NB4 (cell line): ENCODE measurements around the gene CBX1.
"Not testable (repeated sequence)": the region's sequence is repeated elsewhere in the genome, so short reads cannot be mapped to it uniquely, and the experiment has no call there.

Experiments
- DNase-seq: peaks from one replicate; pipeline ENCODE4 v3.0.0; 2010; ENCODE audit warnings: low read depth
- H3K4me3 ChIP-seq: one replicate; pipeline ENCODE4 v1.5.1; 2011; ENCODE audit warnings: mild to moderate bottlenecking, low read depth, low read length, moderate library complexity
- MAX ChIP-seq: IDR thresholded peaks from 2 replicates; pipeline ENCODE4 v1.6.1; 2011; ENCODE audit warnings: low read depth, low read length
- MYC ChIP-seq: IDR thresholded peaks from 2 replicates; pipeline ENCODE4 v1.6.1; 2011; ENCODE audit warnings: low read depth, low read length
- POLR2A ChIP-seq: IDR thresholded peaks from 2 replicates; pipeline ENCODE4 v1.6.1; 2011; ENCODE audit warnings: mild to moderate bottlenecking; ENCODE audit not compliant: insufficient read length; ENCODE audit errors: extremely low read depth
- TF ChIP-seq, protein P1 (sequence below): IDR thresholded peaks from one replicate; pipeline ENCODE4 v1.5.1; 2012; ENCODE audit warnings: low read depth, low read length

Gene CBX1

GRCh38 chr17:48071654-48072053 lies 29.6 kb downstream of the CBX1 start:
- no peak for DNase-seq
- TF ChIP-seq MAX (no peak), MYC (no peak), POLR2A (no peak)
- TF ChIP-seq, protein P1, sequence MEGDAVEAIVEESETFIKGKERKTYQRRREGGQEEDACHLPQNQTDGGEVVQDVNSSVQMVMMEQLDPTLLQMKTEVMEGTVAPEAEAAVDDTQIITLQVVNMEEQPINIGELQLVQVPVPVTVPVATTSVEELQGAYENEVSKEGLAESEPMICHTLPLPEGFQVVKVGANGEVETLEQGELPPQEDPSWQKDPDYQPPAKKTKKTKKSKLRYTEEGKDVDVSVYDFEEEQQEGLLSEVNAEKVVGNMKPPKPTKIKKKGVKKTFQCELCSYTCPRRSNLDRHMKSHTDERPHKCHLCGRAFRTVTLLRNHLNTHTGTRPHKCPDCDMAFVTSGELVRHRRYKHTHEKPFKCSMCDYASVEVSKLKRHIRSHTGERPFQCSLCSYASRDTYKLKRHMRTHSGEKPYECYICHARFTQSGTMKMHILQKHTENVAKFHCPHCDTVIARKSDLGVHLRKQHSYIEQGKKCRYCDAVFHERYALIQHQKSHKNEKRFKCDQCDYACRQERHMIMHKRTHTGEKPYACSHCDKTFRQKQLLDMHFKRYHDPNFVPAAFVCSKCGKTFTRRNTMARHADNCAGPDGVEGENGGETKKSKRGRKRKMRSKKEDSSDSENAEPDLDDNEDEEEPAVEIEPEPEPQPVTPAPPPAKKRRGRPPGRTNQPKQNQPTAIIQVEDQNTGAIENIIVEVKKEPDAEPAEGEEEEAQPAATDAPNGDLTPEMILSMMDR, result no peak
- H3K4me3 ChIP-seq, result no peak overlapping the region

DNA sequence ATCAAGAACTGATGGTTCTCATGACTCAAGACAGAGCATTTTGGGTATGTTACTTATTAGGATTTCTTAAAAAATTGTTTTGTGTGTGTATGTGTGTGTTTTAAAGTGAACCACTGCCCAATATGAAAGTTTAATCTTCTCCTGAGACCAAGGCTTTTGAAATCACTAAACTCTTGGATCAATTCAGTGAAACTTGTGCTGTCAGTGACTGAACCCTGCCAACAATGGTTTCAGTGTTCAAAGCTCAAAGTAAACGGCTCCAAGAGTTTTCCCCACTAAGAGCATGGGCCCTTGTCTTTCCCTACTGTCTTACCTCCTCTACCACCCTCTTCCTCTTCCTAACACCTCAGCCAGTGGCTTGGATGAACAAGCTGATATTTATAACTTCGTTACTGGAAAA lies 31.1 kb downstream of the CBX1 start:
- H3K4me3 ChIP-seq, result no peak overlapping the region
- DNase-seq, result no peak
- no peak for TF ChIP-seq POLR2A
- no peak for TF ChIP-seq MYC
- TF ChIP-seq, protein P1, result no peak
- TF ChIP-seq MAX, result no peak

- TF ChIP-seq, protein P1, result peak; percentile 20
- no peak for TF ChIP-seq POLR2A
- no peak overlapping the region for H3K4me3 ChIP-seq
- peak; percentile 21 for DNase-seq
Measured at GRCh38 chr17:48068491-48068961, 32.8 kb downstream of the CBX1 start.

DNA sequence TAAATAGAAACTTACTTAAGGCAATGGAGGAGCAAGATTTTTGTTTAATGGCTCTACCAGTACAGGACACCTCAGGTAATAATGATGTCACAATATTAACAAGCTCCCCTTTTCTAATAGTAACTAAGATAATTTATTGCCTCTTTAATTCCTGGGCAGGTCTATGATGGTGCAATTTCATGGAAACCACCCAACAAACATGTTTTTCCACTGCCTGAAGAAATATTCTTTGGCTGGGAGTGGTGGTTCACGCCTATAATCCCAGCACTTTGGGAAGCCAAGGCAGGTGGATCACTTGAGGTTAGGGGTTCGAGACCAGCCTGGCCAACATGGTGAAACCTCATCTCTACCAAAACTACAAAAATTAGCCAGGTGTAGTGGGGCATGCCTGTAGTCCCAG lies 33.5 kb downstream of the CBX1 start:
- not testable (repeated sequence) for DNase-seq, H3K4me3 ChIP-seq

DNA sequence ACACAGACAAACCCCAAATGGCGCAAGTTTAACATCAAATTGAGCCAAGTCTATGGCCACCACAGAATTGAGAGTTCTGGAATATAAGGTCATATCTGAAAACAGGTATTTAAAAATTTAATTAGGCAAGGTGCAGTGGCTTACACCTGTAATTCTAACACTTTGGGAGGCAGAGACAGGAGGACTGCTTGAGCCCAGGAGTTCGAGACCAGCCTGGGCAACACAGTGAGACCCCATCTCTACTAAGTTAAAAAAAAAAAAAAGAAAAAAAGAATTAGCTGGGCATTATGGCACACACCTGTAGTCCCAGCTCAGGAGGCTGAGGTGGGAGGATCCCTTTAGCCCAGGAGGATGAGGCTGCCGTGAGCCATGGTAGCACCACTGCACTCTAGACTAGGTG lies 34.0 kb downstream of the CBX1 start:
- no peak for DNase-seq
- no peak overlapping the region for H3K4me3 ChIP-seq
- TF ChIP-seq, protein P1, result no peak

DNA sequence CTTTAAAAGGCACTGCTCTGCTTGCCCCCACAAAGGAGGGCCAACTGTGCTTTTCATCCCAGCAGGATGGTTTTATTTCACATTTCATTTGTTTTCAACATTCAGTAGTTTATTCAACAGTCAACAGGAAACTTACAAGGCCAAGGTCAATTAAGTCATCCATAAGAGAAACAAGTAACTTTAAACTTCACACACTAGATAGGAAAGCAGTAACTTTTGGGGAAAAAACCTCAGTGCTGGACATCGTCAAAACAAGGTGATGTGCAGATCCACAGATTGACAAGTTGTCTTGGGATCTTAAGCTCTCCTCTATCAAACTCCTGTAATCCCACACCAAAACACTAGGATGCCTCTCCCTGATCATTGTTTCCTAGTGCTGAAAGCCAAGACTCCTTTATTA lies 34.6 kb downstream of the CBX1 start:
- no peak for DNase-seq
- H3K4me3 ChIP-seq, result no peak overlapping the region
- TF ChIP-seq POLR2A, result no peak
- TF ChIP-seq, protein P1, result no peak
- TF ChIP-seq MYC, result no peak
- no peak for TF ChIP-seq MAX

DNA sequence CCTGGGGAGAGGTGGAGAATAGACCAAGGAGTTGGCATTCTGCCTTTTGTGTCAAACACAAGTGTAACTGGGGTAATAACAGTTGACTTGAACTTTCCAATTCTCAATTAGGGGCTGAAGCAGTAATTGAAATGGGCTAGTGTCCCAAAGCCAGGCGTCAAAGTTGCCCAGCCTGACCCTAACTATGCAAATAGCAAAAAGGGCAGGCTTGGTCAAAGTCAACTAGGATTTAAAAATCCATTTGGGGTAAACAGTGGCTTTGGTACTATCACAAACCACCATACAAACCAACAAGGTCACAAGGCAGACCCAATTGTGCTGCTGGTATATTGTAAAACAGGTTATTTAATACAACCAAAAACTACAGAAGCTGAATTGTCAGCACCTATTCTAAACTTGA lies 35.1 kb downstream of the CBX1 start:
- TF ChIP-seq MYC, result no peak
- no peak for TF ChIP-seq POLR2A
- TF ChIP-seq, protein P1, result no peak
- TF ChIP-seq MAX, result no peak
- DNase-seq, result no peak

More for the DNA sequence above, 35.1 kb downstream of the CBX1 start:
- no peak overlapping the region for H3K4me3 ChIP-seq
